ENCODE data around the gene CDO1. TPM values are rescaled to one million over a fixed set of nuclear protein-coding genes. Genes with fewer than 3 reads are reported as not detected.
A peak's percentile ranks its signal among the peaks of the same experiment; 100 is the strongest.

CDO1 gene
- total RNA-seq, 1 donor from 2014 or later = 2.8 TPM

GRCh38 chr5:115840873-115841272 is 24.4 kb upstream of the CDO1 start:
- peak overlapping the region; percentile 94 for H3K4me3 Mint-ChIP-seq (ENCODE audit: unreplicated experiment)

DNA sequence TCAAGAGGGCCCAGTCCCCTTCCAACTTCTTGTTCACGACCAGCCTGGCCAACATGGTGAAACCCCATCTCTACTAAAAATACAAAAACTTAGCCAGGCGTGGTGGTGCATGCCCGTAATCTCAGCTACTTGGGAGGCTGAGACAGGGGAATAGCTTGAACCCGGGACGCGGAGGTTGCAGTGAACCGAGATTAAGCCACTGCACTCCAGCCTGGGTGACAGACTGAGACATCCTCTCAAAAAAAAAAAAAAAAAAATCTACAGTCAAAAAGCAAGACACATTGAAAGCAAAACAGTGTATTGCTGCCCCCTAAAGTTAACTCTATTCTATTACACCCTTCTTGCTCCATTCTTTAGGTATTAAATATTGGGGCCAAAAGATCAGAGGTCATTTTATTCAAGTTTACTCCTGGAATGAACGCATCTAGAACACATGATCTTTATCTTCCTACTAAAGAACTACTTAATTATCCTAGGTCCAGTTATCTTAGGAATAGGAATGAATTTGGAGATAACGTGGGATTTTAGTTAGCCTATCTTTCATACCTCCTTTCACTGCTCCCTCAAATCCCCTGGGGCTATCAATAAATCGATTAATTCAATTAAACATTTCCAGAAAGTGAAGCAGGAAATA is 22.5 kb upstream of the CDO1 start:
- peaks cover 22% of the 10 kb centered on the region for H3K36me3 Mint-ChIP-seq (ENCODE audit: low read depth)
- H3K27me3 Mint-ChIP-seq (ENCODE audit: low read depth) = no peaks in the 10 kb centered on the region
- TF ChIP-seq, protein P1, sequence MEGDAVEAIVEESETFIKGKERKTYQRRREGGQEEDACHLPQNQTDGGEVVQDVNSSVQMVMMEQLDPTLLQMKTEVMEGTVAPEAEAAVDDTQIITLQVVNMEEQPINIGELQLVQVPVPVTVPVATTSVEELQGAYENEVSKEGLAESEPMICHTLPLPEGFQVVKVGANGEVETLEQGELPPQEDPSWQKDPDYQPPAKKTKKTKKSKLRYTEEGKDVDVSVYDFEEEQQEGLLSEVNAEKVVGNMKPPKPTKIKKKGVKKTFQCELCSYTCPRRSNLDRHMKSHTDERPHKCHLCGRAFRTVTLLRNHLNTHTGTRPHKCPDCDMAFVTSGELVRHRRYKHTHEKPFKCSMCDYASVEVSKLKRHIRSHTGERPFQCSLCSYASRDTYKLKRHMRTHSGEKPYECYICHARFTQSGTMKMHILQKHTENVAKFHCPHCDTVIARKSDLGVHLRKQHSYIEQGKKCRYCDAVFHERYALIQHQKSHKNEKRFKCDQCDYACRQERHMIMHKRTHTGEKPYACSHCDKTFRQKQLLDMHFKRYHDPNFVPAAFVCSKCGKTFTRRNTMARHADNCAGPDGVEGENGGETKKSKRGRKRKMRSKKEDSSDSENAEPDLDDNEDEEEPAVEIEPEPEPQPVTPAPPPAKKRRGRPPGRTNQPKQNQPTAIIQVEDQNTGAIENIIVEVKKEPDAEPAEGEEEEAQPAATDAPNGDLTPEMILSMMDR (IDR thresholded peaks at IDR 0.05) = peak; percentile 83
- peaks cover 43% of the 10 kb centered on the region for H3K4me1 Mint-ChIP-seq (ENCODE audit: low read depth)
- peak overlapping the region; percentile 45 for H3K27ac Mint-ChIP-seq (ENCODE audit: unreplicated experiment)
- no peaks in the 10 kb centered on the region for H3K9me3 Mint-ChIP-seq (ENCODE audit: low read depth)
- no peak for DNase-seq (ENCODE audit: low spot score)
- peak overlapping the region; percentile 94 for H3K4me3 Mint-ChIP-seq (ENCODE audit: unreplicated experiment)

More at GRCh38 chr5:115840873-115841272, 24.4 kb upstream of the CDO1 start:
- Mint-ChIP-seq H3K9me3 (ENCODE audit: low read depth) (no peaks in the 10 kb centered on the region), H3K27me3 (ENCODE audit: low read depth) (no peaks in the 10 kb centered on the region), H3K27ac (ENCODE audit: unreplicated experiment) (peak overlapping the region; percentile 99), H3K4me1 (ENCODE audit: low read depth) (peaks cover 59% of the 10 kb centered on the region), H3K36me3 (ENCODE audit: low read depth) (peaks cover 10% of the 10 kb centered on the region)
- TF ChIP-seq, protein P1 (IDR thresholded peaks at IDR 0.05) = no peak
- DNase-seq (ENCODE audit: low spot score) = no peak

DNA sequence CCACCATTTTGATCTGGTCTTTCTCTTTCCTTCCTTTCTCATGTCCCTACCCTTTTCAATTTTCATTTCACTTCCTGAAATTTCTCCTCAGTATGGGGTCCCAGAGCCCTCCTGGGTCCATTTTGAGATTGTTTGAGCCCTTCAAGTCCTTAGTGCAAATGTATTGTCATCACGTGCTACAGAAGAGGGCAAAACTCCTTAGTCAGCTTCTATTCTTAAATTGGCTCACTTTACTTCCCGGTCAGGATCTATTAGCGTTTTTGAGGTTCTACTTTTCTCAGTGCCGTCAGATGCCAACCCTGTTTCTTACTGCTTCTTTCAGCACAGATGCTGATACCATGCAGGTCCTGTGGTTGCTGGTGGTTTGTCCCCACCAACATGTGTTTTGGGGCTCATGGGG is 19.0 kb upstream of the CDO1 start:
- no peak for DNase-seq (ENCODE audit: low spot score)
- peaks cover 32% of the 10 kb centered on the region for H3K36me3 Mint-ChIP-seq (ENCODE audit: low read depth)
- H3K4me3 Mint-ChIP-seq (ENCODE audit: unreplicated experiment) = no peak overlapping the region
- peaks cover 29% of the 10 kb centered on the region for H3K4me1 Mint-ChIP-seq (ENCODE audit: low read depth)
- H3K27me3 Mint-ChIP-seq (ENCODE audit: low read depth) = no peaks in the 10 kb centered on the region
- TF ChIP-seq, protein P1 (IDR thresholded peaks at IDR 0.05) = no peak
- peak overlapping the region; percentile 51 for H3K27ac Mint-ChIP-seq (ENCODE audit: unreplicated experiment)
- no peaks in the 10 kb centered on the region for H3K9me3 Mint-ChIP-seq (ENCODE audit: low read depth)

- no peak for DNase-seq (ENCODE audit: low spot score)
- TF ChIP-seq, protein P1 (IDR thresholded peaks at IDR 0.05) = peak; percentile 89
- Mint-ChIP-seq H3K27ac (ENCODE audit: unreplicated experiment) (no peak overlapping the region), H3K4me3 (ENCODE audit: unreplicated experiment) (no peak overlapping the region), H3K9me3 (ENCODE audit: low read depth) (peaks cover 12% of the 10 kb centered on the region), H3K27me3 (ENCODE audit: low read depth) (no peaks in the 10 kb centered on the region), H3K4me1 (ENCODE audit: low read depth) (no peaks in the 10 kb centered on the region), H3K36me3 (ENCODE audit: low read depth) (peaks cover 40% of the 10 kb centered on the region)
Observed at GRCh38 chr5:115831163-115831768, 14.8 kb upstream of the CDO1 start.

GRCh38 chr5:115829913-115830312 is 13.5 kb upstream of the CDO1 start:
- Mint-ChIP-seq H3K9me3 (ENCODE audit: low read depth) (peaks cover 24% of the 10 kb centered on the region), H3K27me3 (ENCODE audit: low read depth) (no peaks in the 10 kb centered on the region), H3K4me1 (ENCODE audit: low read depth) (no peaks in the 10 kb centered on the region), H3K36me3 (ENCODE audit: low read depth) (peaks cover 32% of the 10 kb centered on the region), H3K4me3 (ENCODE audit: unreplicated experiment) (no peak overlapping the region), H3K27ac (ENCODE audit: unreplicated experiment) (no peak overlapping the region)
- no peak for DNase-seq (ENCODE audit: low spot score)
- TF ChIP-seq, protein P1 (IDR thresholded peaks at IDR 0.05) = no peak
